Caco-2 (cell line): ENCODE data around the gene CD59. TPM values are rescaled to one million over a fixed set of nuclear protein-coding genes. Genes with fewer than 3 reads are reported as not detected.

ENCODE experiments used
- BruUV-seq: library from RNA; stranded (reverse); fragments of 400-500 nt; replicated peaks from 2 replicates; lab custom pipeline; 2021; lab: Mats Ljungman, UMichigan
- CTCF ChIA-PET: fragments of 300-600 bp; sonication (Branson Sonifier 250); formaldehyde crosslinking; loops from one replicate; lab custom pipeline; 2022; ENCODE audit warnings: antibody characterized with exemption; lab: Charles Lee
- POLR2A ChIA-PET: fragments of 300-600 bp; sonication (Branson Sonifier 250); formaldehyde crosslinking; loops from one replicate; lab custom pipeline; 2022; ENCODE audit warnings: antibody characterized with exemption; lab: Charles Lee
- DNase-seq, 2 experiments: peaks; one replicate each; pipeline versions ENCODE4 v3.0.0 to v3.0.0-alpha.2; 2020 to 2022
- H3K27me3 ChIP-seq: replicated peaks from 2 replicates; pipeline ENCODE4 v1.6.0; 2011; ENCODE audit warnings: low read length; ENCODE audit not compliant: control insufficient read depth, insufficient read depth
- H3K36me3 ChIP-seq: 2 replicates; pipeline ENCODE4 v1.5.1; 2011; ENCODE audit warnings: low read length; ENCODE audit not compliant: control insufficient read depth, insufficient read depth
- H3K4me1 ChIP-seq: fragments of 250-450 bp; sonication (Bioruptor Pico); 2 replicates; pipeline ENCODE4 v1.5.1; 2020; ENCODE audit warnings: mild to moderate bottlenecking
- H3K4me3 ChIP-seq: 2 replicates; pipeline ENCODE4 v1.5.1; 2011; ENCODE audit warnings: low read depth, mild to moderate bottlenecking, control low read depth, low read length
- H3K9me3 ChIP-seq: fragments of 250-450 bp; sonication (Bioruptor Pico); 2 replicates; pipeline ENCODE4 v1.5.1; 2020; ENCODE audit warnings: mild to moderate bottlenecking, moderate library complexity
- H3K27ac Mint-ChIP-seq: one replicate; pipeline ENCODE4 v1.8.0; 2022; ENCODE audit warnings: mixed read lengths; ENCODE audit not compliant: unreplicated experiment
- H3K27me3 Mint-ChIP-seq: one replicate; pipeline ENCODE4 v1.8.0; 2022; ENCODE audit warnings: mixed read lengths; ENCODE audit not compliant: insufficient read depth, unreplicated experiment
- H3K36me3 Mint-ChIP-seq: one replicate; pipeline ENCODE4 v1.8.0; 2022; ENCODE audit warnings: mild to moderate bottlenecking, mixed read lengths; ENCODE audit not compliant: insufficient read depth, unreplicated experiment
- H3K4me1 Mint-ChIP-seq: one replicate; pipeline ENCODE4 v1.8.0; 2022; ENCODE audit warnings: low read depth, mixed read lengths; ENCODE audit not compliant: unreplicated experiment
- H3K4me3 Mint-ChIP-seq: one replicate; pipeline ENCODE4 v1.8.0; 2022; ENCODE audit warnings: mild to moderate bottlenecking, moderate library complexity, mixed read lengths; ENCODE audit not compliant: unreplicated experiment
- H3K9me3 Mint-ChIP-seq: one replicate; pipeline ENCODE4 v1.8.0; 2022; ENCODE audit warnings: mixed read lengths; ENCODE audit not compliant: unreplicated experiment
- CTCF ChIP-seq, 2 experiments: fragments of 200-600 bp in 1 of 2; IDR thresholded peaks; 1 replicate in 1 of 2; 2 replicates in 1 of 2; pipeline versions ENCODE4 v1.5.1 to v1.8.0; 2011 to 2022; ENCODE audit warnings: antibody characterized with exemption in 1 of 2, control low read depth in 1 of 2, inconsistent platforms in 1 of 2, low read depth in 1 of 2, low read length in 1 of 2, mild to moderate bottlenecking in 1 of 2, moderate library complexity in 1 of 2; ENCODE audit not compliant: insufficient read depth in 1 of 2, severe bottlenecking in 1 of 2, unreplicated experiment in 1 of 2
- intact Hi-C: fragments of 100-400 bp; cut with micrococcal nuclease; formaldehyde crosslinking; loops from one replicate; pipeline ENCODE4 v1.10.0; 2022; ENCODE audit not compliant: unreplicated experiment
- total RNA-seq: library from RNA; stranded (reverse); gene quantifications from 2 replicates; pipeline ENCODE4 v1.2.3, GENCODE V29; 2022

CD59 gene
- total RNA-seq, 1 experiment from 2014 or later = 149 TPM

- intact Hi-C loops = loop anchor here (5.0 kb wide), 1 partner anchor 37 kb away; the partner anchor contains the start of gene CD59
- Mint-ChIP-seq H3K4me1 (peaks cover 12% of the 10 kb centered on the region), H3K27me3 (peaks cover 2% of the 10 kb centered on the region), H3K36me3 (peaks cover 13% of the 10 kb centered on the region), H3K9me3 (no peaks in the 10 kb centered on the region), H3K27ac (peak within 1 kb of the TSS; percentile 66), H3K4me3 (peak within 1 kb of the TSS; percentile 85)
- Histone ChIP-seq H3K27me3 (no peaks in the 10 kb centered on the region), H3K9me3 (no peaks in the 10 kb centered on the region), H3K36me3 (no peaks in the 10 kb centered on the region), H3K4me3 (peak within 1 kb of the TSS; percentile 85), H3K4me1 (peaks cover 18% of the 10 kb centered on the region)
- no TSS peak for BruUV-seq
- TF ChIP-seq CTCF (IDR thresholded peaks at IDR 0.05; ENCODE audit: insufficient read depth in 1 of 2, low read depth in 1 of 2, low read length in 1 of 2, severe bottlenecking in 1 of 2, unreplicated experiment in 1 of 2) = no peak
- POLR2A ChIA-PET = no interaction called here
- CTCF ChIA-PET = interaction anchor here (0.5 to 2.4 kb wide), 3 partner anchors 16 to 287 kb away, joined by 3 to 5 read pairs (median 4); no protein-coding TSS in a partner anchor
- DNase-seq = peak; percentile 94 to 98
These were observed 35.5 kb downstream of the CD59 start, which contains the start of gene C11orf91 for GRCh38 chr11:33700502-33701271. Gene C11orf91, minus strand, starts transcription at chr11:33700826. Its CDS starts 86 bp downstream, at chr11:33700740.

- ChIA-PET POLR2A (no interaction called here), CTCF (interaction anchor here (2.4 kb wide), 1 partner anchor 42 kb away, joined by 5 read pairs; no protein-coding TSS in a partner anchor)
- peaks cover 2% of the 10 kb centered on the region for H3K27me3 Mint-ChIP-seq
- no peaks in the 10 kb centered on the region for H3K9me3 Mint-ChIP-seq
- peak overlapping the region; percentile 85 for H3K4me3 Mint-ChIP-seq
- TF ChIP-seq CTCF (IDR thresholded peaks at IDR 0.05; ENCODE audit: insufficient read depth in 1 of 2, low read depth in 1 of 2, low read length in 1 of 2, severe bottlenecking in 1 of 2, unreplicated experiment in 1 of 2) = no peak
- Histone ChIP-seq H3K4me1 (peaks cover 18% of the 10 kb centered on the region), H3K36me3 (no peaks in the 10 kb centered on the region), H3K9me3 (no peaks in the 10 kb centered on the region), H3K4me3 (peak overlapping the region; percentile 85), H3K27me3 (no peaks in the 10 kb centered on the region)
- H3K27ac Mint-ChIP-seq = no peak overlapping the region
- no TSS peak for BruUV-seq
- H3K36me3 Mint-ChIP-seq = peaks cover 13% of the 10 kb centered on the region
- no peak for DNase-seq
- H3K4me1 Mint-ChIP-seq = peaks cover 12% of the 10 kb centered on the region
- intact Hi-C loops = loop anchor here (5.0 kb wide), 1 partner anchor 37 kb away; the partner anchor contains the start of gene CD59
These were observed 36.1 kb downstream of the CD59 start for GRCh38 chr11:33700063-33700501.

GRCh38 chr11:33699515-33700062 is 36.6 kb downstream of the CD59 start:
- Histone ChIP-seq H3K9me3 (no peaks in the 10 kb centered on the region), H3K4me3 (no peak overlapping the region), H3K4me1 (peaks cover 18% of the 10 kb centered on the region), H3K27me3 (no peaks in the 10 kb centered on the region), H3K36me3 (no peaks in the 10 kb centered on the region)
- no peak for TF ChIP-seq CTCF (IDR thresholded peaks at IDR 0.05; ENCODE audit: insufficient read depth in 1 of 2, low read depth in 1 of 2, low read length in 1 of 2, severe bottlenecking in 1 of 2, unreplicated experiment in 1 of 2)
- Mint-ChIP-seq H3K27me3 (peaks cover 2% of the 10 kb centered on the region), H3K9me3 (no peaks in the 10 kb centered on the region), H3K4me3 (peak overlapping the region; percentile 85), H3K4me1 (peaks cover 12% of the 10 kb centered on the region), H3K36me3 (peaks cover 13% of the 10 kb centered on the region), H3K27ac (no peak overlapping the region)
- ChIA-PET POLR2A (no interaction called here), CTCF (no interaction called here)
- intact Hi-C loops = loop anchor here (5.0 kb wide), 1 partner anchor 38 kb away; the partner anchor contains the start of gene CD59
- no TSS peak for BruUV-seq
- DNase-seq = no peak
